Stimulated activated CD4-positive, alpha-beta T cell treated with anti-CD3 and anti-CD28 coated beads, Interleukin-4, amount 100 ng/mL, for 48 hours (primary cell): ENCODE measurements around the gene PCNX2.

Experiments
- DNase-seq, 2 donors: peaks; one replicate each; pipeline ENCODE4 v3.0.0-alpha.2; 2020; ENCODE audit warnings: low read depth in 2 of 2

The PCNX2 gene

DNA sequence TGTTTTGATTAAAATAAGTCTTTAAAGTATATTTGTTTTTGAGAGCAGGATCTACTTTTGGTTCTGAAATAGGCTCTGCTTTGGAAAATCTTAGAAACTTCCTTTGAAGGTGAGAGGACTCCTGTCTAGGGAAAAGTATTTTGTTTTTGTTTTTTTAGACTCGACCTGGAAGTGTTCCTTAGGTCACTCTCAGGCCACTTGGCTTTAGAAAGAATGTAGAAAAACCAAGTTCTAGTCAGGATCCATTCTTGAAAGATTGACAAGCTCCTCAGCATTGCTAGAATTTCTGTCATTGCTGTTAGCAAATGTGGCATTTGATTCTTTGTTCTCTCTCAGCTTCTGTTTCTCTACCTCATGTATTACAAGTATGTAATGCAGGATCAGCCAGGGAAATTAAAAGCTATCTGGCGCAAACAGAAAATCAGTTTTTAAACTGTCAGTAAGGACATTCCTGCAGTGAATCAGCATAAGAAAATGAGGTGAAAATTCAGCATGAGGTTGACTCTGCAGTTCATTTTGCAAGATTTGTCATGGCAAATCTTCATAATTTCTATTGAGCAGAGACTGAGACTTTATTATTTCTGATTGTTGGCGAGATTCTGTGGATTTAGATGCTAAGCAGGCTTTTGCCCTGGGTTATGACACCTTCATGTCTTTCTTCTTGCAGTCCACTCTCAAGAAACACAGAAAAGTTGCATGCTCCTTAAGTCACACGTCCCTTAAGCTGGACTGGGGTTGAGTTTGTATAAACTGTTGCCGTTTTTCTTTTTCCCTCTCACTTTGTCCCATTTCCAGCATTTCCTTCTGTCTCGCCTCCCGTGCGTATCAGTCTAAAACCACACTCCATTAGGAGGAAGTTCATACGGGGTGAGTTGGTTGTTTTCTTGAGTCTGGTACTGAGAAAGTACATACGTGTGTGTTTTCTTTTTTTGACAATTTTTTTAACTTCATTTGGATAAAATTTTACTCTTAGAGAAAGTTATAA, 332.5 kb downstream of the PCNX2 start:
- DNase-seq = no peak

DNA sequence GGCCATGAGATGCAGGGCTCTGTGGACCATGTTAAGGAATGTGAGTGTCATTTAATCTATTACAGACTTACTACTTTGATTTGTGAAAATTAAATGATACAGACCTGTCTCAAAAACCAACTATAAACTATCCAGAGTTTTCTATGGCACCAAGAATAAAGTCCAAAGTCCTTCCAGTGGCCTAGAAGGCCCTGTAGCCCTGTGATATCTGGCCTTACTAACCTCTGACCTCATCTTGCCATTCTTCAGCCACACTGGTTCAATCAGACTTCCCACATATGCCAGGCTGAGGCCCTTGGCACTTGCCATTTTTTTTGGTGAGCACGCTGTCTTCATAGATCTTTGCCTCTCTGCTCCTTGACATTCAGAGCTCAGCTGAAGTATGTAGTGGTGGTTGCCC, 337.5 kb downstream of the PCNX2 start:
- no peak for DNase-seq

DNA sequence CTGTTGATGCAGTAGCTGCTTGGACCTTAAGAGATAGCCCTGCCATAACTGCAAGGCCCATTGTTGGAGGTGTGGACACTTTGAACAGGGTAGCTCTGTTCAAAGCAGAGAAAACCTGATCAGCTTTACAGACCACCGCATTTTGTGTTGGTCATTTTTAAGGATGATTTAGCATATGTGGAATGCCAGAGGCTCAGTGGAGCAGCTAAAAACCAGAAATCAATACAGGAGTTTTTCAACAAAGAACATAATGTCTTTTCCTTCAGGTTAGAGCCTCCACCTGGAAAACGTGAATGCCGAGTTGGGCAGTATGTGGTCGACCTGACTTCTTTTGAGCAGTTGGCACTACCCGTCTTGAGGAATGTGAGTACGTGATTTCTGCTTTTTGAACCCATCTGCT, 339.4 kb downstream of the PCNX2 start:
- DNase-seq = no peak

DNA sequence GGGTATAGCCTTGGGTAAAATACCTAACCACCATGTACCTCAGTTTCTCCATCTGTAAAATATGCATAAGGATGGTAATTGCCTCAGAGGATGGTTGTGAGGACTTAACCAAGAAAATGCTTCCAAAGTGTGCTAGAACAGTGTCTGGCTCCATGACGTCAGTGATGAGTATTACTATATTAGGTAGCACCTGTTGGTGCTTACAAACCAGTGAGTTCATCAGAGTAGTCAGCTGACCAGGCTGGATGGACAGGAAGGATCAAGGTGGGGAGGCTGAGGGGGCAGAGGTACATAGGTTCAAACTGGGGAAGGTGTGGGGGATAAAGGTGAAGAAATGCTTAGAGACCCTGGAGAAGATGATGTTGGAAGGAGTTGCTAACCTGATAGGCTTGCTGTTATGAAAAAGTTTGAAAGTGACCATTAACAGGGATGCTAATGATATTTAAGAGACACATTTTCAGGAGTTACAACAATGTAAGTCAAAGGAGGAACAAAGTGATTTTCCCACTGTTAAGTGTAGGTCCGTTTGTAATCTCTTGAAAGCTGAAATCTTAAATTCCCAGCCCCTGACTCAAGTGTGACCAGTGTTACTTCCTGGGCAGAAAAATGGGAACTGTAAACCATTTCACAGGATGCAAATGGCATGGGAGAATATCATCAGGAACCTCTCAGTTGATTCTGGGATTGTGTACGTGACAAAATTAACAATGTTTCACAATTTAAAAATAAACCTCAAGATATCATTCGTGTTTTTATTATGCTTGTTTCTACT, 340.7 kb downstream of the PCNX2 start:
- no peak for DNase-seq

DNA sequence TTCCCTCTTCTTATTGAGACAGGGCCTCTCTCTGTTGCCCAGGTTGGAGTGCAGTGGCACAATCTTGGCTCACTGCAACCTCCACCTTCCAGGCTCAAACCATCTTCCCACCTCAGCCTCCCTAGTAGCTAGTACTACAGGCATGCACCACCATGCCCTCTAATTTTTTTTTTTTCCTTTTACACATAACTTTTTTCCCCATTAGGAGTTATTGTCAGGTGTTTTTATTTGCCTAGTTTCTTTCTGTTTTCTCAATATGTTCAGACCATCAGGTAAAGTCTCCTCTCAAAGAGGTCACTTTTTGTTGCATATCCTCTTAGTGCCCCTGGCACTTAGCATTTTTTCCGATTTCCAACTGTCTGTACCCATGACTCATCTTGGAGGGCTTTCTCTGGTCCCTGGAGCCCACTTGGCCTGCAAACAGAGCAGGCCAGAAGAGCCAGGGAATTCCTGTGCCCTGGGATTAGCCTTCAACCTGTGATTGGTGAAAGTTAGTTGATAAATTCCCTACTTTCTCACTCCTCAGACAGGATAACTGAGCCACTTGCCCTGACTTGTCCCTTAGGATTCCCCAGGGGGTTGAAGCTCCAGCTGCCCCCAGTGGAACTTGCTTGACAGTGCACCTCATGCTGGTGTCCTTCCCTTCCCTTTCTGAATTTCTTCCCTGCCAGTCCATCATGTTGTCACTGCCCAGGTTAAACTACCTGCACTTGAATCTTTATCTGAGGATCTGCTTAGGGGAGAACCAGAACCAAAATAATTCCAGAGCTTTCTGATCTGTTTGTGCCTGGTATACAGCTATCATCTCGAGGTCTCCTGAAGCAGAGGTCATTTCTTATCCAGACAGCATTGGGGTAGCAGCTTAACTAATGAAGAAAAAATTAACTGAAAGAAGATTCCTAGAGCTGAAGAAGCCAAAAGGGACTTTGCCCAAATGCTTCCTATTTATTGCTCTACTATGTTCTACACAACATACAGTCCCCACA, 342.7 kb downstream of the PCNX2 start:
- DNase-seq = no peak

DNA sequence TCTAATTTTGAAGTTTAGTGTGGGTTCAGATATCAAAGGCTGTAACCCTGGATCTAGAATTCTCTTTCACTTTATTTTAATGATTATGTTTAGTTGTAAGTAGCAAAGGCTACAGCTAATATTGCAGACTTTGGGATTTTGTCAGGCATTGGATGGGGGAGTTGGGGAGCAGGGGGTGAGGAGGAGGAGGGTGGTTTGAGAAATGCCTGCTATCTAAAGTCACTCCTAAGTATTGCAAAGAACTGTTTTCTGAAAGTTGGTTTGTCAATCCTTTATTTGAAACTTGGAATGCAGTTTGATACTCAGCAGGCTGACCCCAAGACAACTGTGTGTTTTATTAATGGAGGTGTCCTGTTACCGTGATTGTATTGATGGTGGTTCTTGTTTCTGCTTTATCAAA, 343.9 kb downstream of the PCNX2 start:
- no peak for DNase-seq

DNA sequence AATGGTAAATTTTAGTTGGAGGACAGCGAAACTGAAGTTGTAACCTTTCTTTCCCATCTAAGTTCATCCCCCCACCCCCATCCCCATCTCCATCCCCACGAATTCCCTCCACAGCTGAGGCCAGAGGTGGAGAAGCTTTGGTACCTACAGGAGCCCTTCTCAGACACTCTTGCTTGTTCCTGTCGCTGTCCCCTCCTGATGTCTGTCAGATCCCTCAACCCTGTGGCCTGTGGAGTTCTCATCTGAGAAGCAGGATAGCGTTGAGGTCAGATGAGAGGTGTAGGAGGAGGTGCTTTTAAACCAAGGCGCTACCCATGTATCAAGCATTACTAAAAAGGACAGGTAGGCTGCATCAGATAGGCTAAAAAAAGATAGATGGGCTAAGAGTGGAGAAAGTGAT, 344.3 kb downstream of the PCNX2 start:
- no peak for DNase-seq

DNA sequence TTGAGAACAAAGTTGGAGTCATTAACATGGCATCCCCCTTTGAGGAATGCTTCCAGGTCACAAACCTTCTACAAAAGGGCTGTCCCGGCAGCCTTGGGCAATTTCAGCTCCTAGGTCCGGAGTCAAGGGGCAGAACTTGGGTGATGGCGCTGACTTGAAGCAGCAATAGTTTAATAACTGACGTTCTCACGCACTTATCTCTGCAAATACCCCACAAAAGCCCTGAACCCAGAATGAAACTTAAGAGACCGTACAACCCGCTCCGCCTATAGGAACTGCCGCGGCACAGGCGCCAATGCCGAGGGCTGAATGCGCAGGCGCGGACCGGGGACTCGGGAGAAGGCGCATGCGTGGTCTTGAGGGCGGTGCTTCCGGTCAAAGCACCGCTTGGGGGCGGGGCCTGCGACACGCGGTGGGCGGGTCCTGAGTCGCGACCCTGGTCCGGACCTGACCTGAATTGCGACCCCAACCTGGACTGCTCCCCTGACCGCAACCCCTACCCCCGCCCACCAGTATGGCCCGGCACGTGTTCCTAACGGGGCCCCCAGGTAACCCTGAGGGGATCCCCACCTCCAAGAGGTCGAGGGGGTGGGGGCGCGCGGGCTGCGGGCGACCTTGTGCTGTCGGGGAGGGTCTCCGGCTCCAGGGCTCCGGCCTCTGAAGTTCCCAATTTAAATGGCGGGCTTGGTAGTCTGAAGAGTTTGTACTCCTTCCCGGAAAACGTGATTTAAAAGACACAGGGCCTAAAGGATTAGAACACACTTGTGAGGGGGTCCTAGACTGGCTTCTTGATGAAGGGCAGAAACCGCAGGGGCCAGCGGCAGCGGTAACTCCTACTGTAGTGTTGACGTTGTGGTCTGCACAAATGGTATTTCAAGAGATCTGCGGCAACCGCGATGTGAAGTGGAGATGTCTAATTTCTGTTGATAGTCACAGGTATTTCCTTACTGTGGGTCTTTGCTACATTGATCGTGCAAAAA, 345.0 kb downstream of the PCNX2 start, which contains the start of gene NTPCR:
Gene NTPCR, plus strand, starts transcription at position 415 of the 980 bp plus-strand sequence. Its CDS starts 100 bp downstream, at position 515.
- DNase-seq = peak; percentile 92 to 95

DNA sequence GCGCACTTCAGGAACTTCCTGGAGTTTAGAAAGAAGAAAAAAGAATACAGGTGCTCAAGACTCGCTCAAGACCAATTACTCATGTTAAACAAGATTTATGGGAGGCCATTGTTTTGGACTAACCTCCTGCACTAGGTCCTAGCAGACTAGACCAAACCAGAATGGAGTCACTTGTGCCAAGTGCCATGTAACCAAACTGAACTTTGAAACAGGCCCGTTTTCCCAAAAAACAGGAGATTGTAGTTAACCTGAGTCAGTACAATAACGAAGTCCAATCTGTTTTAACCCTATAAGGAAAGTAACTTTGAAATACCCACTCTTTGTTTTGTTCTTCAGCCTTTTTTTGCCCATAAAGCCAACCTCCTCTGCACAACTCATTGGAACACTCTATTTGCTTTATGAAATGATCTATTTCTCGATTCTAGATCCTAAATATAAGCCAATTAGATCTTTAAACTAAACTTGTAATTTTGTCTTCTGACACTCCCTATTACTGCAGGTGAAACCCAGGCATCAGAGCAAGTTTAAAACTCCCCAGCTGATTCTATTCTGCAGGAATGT, 345.8 kb downstream of the PCNX2 start:
- DNase-seq = no peak

DNA sequence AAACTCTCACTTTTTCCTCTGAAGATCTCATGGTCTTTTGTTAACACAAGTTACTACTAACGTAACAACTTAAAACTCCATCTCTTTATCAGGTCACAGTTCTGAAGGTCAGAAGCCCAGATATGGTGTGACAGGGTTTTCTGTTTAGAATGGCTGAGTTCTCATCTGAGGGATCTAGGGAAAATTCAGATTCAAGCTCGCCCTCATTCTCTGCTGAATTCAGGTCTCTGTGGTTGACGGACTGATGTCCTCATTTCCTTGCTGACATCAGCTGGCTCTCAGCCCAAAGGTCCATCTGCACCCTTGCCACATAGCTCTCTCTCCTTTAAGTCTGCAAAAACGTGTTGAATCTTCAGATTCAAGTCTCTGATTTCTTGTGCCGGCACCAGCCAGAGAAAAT, 351.2 kb downstream of the PCNX2 start:
- no peak for DNase-seq

DNA sequence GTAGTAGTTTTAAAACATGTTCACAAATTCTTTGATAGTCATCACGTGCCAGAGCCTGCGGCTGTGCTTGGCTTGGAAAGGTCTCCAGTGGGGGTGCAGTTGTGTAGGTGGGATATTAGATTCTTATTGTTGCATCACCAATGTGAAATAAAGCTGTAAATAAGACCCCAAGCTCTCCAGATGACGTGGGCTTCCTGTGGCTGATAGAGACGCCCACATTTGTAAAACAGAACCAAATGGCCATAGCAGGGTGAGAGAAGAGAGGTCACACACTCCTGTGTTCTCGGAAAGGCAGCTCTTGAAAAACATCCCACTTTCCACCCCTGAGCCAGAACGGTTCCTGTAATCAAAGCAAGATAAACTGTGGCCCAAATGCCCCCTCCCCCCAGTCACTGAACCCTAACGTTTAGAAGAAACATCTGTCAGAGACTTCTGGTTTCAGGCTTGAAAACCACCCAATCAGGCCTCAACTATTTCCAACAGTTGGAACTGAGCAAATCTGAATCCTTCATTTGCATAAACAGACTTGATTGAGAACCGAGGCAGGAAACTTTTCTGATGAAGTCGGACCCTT, 351.8 kb downstream of the PCNX2 start:
- no peak for DNase-seq

DNA sequence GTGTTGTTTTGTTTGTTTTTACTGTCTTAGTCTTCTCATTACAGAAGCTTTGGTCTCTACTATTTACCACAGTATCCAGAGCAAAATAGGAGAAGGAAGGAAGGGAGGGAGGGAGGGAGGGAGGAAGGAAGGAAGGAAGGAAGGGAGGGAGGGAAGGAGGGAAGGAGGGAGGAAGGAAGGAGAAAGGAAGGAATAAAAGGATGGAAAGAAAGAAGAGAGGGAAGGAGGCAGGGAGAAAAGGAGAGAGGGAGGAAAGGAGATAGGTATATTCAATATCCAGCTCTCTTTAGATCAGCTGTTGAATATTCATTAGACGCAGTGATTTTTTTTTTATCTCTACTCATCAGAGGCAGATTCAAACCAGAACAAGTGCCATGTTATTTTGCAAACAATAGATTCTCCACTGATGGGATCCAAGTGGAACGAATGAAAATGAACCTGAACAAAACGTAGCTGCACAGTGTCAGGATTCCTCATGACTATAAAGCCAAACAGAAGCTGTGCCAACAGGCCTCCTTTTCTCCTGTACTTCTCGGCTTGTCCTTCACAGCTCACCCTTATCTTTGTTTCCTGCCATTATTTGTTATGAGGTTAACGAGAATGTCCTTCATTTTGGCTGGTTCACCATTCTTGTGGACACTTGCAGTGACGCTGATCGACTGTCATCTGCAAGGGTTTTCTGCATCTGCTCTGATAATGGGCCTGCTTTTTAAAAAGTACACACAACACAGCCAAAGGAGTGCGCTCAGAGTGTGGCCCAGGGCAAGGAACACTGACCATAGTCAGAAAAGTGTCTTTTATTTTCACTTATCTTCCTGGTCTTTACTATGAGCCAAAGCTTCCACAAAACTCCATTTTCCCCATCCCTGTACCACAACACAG, 352.9 kb downstream of the PCNX2 start:
- no peak for DNase-seq

DNA sequence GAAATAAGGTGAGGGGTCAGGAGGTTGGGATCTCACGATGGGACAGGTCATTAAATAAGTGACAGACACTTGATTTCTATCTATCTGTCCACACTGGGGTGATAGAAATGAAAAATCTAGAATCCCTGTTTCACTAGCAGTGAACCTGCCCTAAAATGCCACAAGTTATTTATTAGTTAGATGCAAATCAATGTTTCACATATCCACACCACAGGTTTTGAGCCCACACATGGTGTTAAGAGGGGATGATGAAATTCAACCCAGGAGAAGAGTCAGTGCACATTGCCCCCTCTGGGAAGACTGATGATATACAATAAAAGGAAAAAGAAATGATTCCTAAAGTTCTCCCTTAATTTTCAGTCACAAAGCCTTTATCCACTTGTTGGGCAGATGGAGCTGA, 355.3 kb downstream of the PCNX2 start:
- no peak for DNase-seq

DNA sequence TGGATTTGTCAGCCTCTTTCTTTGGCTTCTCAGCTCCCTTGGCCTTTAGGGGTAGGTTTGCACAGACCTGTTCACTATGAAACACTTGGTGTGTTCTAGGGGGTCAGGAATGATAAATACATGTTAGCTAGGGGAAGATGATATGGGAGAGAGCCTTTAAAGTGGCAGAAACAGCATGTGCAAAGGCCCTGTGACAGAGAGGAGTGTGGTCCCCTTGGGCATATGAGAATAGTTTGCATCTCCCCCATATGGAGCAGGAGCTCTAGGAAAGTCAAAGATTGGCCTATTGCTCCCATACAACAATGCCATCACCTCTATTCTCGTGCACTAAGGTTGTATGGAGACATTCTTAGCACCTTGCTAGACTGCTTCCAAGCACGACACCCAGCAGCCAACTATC, 355.8 kb downstream of the PCNX2 start:
- DNase-seq = no peak

DNA sequence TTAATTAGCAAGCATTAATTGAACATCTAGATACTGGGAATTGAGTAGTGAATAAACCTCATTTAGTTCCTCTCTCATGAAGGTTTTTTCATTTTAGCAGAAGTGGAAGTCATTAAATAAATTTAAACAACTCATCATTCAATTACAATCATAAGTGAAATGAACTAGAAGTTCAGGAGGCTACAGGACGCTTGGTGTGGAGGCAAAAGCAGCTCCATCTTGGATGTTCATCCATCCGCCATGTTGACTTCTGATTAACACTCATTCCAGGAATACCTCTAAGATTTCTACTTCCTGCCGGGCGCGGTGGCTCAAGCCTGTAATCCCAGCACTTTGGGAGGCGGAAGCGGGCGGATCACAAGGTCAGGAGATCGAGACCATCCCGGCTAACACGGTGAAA, 356.6 kb downstream of the PCNX2 start:
- DNase-seq = no peak

DNA sequence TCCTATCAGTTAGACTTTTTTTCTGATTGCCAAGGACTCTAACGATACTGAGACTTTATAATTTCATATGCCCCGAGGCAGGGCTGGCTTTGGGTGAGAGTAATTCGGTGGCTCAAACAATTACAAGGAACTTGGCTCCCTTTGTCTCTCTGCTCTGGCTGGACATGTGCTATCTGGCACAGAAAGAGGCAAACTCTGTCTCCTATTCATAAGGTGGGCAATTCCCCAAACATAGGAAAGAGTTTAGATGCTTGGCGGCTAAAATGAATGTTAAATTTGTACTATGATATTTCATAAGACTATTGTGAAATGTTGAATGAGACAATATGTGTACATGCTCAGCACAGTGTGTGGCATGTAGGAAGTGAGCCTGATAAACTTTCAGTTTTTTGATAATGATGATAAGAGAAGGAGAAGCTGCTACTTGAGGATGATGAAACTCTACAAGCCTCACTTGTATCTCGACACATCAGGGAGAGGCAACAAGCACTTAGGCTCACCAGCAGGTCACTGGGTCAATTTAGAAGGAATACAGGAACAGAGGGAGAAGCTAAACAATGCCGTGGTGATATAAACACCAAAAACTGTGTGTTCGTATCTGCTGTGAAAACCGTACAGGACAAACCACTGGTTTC, 357.7 kb downstream of the PCNX2 start:
- DNase-seq = no peak

DNA sequence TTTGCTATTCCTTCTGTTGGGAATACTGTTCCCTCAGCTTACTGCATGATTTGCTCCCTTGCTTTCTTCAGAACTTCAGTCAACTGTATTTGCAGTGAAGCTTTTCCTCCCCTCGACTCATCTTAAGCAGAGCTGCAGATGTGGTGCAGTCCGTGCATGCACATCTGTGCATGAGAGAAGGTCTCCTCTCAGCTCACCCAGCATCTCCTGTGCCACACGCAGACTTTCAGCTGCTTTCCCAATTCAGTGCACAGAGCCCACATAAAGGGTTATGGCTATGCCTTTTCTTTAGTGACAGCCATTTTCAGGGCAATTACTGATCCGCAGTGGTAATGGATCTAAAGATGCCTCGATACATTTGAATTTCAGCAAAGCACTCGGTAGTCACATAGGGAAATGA, 358.6 kb downstream of the PCNX2 start:
- no peak for DNase-seq
